Hepatic stellate cell (primary cell): ENCODE data around the gene TBC1D16.

ENCODE experiments used
- DNase-seq: peaks from one replicate; pipeline ENCODE4 v3.0.0; 2011; ENCODE audit warnings: low spot score

Gene TBC1D16

GRCh38 chr17:80024206-80024972, 11.3 kb downstream of the TBC1D16 start:
- no peak for DNase-seq

- no peak for DNase-seq
Measured at GRCh38 chr17:80023481-80024205, 12.0 kb downstream of the TBC1D16 start.

DNA sequence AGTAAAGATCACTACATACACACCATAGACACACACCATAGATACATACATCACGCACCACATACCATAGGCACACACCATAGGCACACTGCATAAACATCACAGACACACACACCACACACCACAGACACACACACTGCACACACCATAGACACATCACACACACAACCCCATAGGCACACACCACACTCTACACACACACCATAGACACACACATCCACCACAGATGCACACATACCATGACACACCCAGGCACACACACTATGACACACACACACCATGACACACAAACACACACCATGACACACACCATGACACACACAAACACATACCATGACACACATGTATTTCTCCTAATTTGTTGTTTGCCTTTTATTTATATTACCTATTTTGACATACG, 14.1 kb downstream of the TBC1D16 start:
- no peak for DNase-seq

- DNase-seq, result no peak
Measured at GRCh38 chr17:80018917-80019651, 16.6 kb downstream of the TBC1D16 start.

DNA sequence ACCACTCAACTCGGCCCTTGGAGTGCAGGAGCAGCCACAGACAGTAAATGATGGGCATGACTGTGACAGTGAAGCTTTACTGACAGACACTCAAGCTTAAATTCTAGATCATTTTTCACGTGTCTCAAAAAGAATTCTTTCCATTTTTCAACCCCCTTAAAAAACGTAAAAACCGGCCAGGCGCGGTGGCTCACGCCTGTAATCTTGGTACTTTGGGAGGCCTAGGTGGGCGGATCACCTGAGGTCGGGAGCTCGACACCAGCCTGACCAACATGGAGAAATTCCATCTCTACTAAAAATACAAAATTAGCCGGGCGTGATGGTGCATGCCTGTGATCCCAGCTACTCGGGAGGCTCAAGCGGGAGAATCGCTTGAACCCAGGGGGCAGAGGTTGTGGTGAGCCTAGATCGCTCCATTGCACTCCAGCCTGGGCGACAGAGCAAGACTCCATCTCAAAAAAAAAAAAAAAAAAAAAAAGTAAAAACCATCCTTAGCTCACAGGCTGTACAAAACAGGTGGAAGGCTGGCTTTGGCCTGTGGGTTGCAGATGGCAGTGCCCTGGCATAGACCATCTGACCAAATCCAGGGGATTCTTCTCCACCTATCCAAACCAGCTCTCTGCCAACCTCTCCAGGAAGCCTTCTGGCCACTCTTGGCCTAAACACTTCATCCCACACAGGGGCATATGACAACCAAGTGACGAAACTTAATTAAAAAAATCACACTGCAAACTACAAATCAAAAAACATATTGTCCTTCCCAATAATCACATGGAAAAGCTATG, 18.3 kb downstream of the TBC1D16 start:
- no peak for DNase-seq

DNA sequence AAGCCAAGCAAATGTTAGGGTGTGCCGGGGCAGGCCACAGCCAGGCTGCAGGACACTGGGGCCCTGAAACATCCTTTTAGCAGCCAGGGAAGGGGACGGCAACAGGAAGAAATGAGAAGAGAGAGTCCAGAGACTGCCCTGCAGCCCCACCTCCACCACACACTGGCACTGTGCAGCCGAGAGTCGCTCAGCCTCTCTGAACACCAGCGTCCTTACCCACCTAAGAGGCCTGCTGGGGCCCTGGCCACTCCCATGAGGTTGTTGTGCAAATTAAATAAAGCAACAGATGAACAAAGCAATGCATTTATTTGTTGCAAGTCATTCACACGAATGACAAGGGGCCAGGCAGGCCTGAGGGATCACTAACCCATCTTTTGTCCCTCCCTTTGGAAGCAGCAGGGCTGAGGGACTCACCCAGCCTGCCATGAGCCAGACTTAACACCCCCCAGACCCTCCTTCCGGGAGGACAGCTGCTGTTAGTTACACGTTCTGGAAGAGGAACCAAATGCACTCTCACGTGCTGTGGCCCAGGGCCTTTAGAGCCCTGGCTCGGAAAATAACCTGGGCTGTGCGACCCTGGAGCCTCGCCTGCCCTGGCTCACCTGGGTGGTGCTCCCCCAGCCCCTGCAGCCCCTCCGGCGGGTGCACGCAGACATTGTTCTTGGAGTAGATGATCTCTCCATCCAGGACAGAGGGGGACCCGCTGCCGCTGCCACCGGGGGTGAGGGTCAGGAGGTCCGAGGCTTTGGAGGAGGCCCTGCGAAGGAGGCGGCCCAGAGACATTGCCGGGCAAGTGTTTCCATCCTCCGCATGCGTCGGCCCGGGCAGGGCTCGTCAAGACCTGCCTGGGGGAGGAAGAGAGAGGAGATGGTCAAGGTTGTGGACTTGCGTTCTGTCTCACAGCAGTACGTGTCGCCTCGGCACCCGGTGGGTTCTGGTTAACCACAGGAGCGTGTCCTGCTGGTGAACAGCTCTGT, 22.6 kb downstream of the TBC1D16 start:
- no peak for DNase-seq

DNA sequence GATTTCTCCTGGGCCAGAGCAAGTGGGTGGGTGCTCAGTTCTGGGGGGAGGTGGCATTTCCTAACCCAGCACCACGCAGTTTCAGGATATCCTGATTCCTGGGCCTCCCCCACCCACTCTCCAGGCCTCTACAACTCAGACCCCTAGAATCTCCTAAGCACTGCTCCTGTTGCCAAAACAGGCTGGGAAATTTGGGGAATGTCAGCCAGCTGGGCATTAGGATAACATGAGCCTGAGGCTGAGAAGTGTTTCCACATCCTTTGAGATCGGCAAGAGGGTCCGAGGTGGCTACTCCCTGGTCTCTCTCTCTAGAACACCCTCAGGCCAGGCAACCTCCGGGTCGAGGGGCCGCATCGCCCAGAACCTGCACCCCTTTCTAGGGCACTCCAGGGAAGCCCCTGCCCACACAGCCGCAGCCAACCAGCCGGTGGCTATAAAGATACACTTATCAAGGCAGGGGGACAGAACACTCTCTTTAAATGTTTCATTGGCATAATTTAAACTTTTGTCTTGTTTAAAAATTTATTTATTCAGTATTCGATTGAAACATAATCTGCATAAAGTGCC, 23.6 kb downstream of the TBC1D16 start:
- DNase-seq, result no peak

DNA sequence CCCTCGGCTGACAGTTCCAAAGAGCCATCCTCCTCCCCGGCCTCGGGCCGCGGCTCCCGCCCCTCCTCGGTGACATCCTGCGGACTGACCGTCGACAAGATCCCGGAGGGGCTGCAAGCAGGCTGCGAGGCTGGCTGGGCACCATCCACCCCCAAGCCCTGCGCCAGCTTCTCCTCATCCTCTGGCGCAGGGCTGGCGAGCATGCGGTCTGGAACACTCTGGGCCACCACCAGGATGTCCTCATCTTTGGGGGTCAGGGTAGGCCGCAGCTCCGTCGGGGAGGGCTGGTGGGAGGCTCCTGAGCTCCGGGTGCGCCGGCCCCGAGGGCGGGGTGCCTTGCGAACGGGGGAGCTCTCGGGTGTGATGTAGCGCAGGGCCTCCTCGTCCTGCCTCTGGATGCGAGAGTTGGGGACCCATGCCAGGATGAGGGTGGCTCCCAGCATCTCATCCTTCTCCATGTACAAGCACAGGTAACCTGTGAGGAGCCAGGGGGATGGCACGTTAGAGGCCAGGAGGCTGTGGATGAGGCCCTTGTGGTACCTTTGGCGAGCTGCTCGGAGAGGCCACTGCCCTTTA, 25.3 kb downstream of the TBC1D16 start:
- no peak for DNase-seq

GRCh38 chr17:80009391-80010282, 26.0 kb downstream of the TBC1D16 start:
- no peak for DNase-seq

- no peak for DNase-seq
Measured at GRCh38 chr17:80008848-80009247, 26.8 kb downstream of the TBC1D16 start.

DNA sequence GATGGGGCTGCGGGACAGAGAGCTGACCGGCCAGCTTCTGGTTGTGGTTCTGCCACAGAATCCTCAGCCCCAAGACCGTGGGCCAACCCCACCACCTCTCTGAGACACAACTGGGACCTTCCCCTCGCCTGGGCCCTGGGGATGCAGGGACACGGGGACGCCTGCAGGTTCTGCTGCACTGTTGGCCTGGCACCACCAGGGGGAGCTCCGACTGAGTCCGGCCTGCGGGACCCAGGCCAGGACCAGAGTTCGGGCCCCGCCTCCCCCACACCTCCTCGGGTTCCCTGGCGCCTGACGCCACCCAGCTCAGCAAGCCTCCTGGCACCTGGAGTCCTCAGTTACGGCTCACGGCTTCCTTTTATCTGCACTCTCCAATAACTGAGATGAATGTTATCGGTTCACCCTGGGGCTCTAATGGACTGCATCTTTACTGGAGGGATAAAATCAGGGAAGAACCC, 27.3 kb downstream of the TBC1D16 start:
- peak; percentile 88 for DNase-seq

- no peak for DNase-seq
Measured at GRCh38 chr17:80007939-80008338, 27.7 kb downstream of the TBC1D16 start.

DNA sequence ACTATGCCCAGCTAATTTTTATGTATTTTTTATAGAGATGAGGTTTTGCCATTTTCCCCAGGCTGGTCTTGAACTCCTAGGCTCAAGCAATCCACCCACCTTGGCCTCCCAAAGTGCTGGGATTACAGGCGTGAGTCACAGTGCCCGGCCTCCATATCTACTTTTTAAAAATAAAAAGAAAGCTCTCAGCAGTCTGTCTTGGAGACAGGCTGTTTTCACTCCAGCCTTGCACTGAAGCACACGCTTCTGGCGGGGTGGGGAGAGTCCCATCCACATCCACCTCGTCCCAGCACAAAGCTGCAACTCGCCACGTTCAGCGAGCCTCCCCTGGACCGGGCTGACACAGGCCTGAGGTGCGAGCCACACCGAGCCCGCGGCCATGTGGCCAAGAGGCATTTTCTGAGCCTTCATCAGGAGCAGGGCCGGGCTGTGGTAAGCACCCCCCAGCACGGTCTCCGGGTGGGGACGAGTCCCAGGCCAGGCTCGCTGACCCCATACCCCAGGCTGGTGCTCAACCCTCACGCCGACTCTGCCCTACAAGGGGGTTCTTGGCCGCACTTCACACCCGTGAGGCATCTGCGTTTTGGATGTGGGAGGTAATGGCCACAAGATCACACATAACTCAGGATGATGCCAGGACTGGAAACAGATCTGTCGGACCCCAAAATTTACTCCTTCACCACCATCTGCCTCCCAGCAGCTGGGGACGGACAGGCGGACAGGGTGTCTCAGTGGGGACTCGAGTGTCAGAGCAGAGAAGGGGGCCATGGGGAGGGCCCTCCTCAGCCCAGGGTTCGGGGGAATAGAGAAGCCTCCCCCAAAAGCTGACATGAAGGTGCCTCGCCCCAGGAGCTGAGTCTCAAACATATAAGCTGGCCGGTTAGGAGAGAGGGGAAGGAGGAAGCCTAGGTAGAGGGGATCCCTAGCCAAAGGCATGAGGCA, 28.6 kb downstream of the TBC1D16 start:
- DNase-seq, result no peak

DNA sequence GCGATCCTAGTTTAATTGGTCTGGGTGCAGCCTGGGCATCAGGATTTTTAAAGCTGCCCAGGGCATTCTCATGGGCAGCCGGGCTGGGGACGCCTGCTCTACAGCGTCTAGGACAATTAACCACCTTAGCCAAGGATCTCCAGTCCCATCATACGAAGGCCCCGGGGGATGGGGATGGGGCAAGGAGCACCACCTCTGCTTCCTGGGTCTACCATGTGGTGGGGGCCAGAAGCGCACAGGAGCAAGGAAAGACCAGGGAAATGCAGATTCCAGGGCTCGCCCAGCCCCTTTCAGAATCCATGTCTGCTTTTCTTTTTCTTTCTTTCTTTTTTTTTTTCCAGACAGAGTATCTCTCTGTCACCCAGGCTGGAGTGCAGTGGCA, 29.3 kb downstream of the TBC1D16 start:
- no peak for DNase-seq

- DNase-seq, result peak; percentile 93
Measured at GRCh38 chr17:80005360-80006338, 30.0 kb downstream of the TBC1D16 start.

DNA sequence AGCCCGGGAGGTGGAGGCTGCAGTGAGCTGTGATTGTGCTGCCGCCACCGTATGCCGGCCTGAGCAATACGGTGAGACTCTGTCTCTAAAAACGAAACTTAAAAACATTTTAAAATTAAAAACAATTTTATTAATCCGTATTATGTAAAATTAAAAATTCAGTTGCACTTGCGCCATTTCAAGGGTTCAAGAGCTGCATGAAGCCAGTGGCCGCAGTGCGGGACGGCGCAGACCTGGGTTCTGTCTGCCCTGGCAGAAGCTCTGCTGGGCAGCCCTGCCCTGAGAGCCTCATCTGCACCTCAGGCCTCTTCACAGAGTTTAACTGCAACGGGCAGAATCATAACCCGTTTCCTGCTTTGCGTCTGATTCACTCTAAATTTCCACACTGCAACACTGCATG, 31.7 kb downstream of the TBC1D16 start:
- no peak for DNase-seq
